GM18526 (cell line): ENCODE measurements around the gene ENTR1.

ENCODE experiments used
- POLR2A ChIP-seq: IDR thresholded peaks from 3 replicates; pipeline ENCODE4 v1.6.1; 2011; ENCODE audit not compliant: insufficient read length; ENCODE audit errors: extremely low read depth

ENTR1 gene

GRCh38 chr9:136409557-136410455, 608 bp downstream of the ENTR1 start:
- TF ChIP-seq POLR2A: no peak

- TF ChIP-seq POLR2A: no peak
Observed at GRCh38 chr9:136407911-136408310, 2.5 kb downstream of the ENTR1 start.

DNA sequence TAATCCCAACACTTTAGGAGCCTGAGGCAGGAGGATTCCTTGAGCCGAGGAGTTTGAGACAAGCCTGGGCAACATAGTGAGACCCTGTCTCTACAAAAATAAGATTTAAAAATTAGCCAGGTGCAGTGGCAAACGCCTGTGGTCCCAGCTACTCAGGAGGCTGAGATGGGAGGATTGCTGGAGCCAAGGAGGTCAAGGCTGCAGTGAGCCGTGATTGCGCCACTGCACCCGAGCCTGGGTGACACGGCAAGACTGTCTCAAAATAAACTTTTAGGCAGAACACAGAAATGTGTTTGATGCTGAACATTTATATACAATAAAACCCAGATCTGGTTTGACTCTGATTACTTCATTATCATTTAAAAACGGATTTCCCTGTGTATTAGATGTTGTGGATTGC, 4.9 kb downstream of the ENTR1 start:
- no peak for TF ChIP-seq POLR2A

GRCh38 chr9:136404801-136405136, 5.6 kb downstream of the ENTR1 start:
- TF ChIP-seq POLR2A: no peak

DNA sequence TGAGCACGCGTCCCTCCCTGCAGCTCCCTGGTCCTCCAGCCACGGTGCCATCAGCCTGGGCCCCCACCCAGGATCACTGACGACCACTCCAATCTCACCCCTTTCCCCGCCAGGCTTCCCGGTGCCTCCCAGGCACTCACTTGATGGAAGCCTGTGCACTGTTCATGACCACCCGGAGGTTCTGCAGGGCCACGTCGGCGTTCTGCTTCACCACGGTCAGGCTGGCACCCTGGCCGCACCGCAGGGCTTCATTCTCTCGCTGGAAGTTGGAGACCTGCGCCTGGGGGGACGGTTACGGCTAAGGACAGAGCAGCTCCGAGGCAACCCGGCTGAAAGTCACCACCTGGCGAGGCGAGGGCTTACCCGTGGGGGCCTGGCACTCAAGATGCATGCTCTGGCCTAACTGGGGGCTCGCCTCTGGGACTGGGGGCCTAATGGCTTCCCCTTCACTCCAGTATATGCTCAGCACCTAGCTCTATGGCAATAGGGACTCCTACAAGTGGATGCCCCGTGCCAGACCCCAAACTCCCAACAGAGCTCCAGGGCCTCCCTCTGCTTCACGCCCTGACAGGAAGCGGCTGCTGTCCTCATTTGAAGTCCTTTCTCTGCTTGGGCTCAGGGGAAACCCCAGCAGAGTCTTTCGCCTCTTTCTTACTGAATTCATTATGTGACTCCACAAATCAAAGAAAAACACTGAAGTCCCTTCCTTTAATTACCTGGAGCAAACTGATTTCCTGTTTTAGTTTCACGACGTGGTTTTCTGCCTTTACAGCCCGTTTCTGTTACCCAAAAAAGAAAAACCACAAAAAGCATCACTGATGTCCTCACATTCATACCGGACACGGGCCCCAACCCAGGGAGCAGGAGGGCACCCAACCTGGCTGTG, 6.3 kb downstream of the ENTR1 start:
- TF ChIP-seq POLR2A: peak; percentile 0

GRCh38 chr9:136403538-136403914, 6.9 kb downstream of the ENTR1 start:
- no peak for TF ChIP-seq POLR2A

- no peak for TF ChIP-seq POLR2A
Observed at GRCh38 chr9:136402067-136402466, 8.3 kb downstream of the ENTR1 start.

DNA sequence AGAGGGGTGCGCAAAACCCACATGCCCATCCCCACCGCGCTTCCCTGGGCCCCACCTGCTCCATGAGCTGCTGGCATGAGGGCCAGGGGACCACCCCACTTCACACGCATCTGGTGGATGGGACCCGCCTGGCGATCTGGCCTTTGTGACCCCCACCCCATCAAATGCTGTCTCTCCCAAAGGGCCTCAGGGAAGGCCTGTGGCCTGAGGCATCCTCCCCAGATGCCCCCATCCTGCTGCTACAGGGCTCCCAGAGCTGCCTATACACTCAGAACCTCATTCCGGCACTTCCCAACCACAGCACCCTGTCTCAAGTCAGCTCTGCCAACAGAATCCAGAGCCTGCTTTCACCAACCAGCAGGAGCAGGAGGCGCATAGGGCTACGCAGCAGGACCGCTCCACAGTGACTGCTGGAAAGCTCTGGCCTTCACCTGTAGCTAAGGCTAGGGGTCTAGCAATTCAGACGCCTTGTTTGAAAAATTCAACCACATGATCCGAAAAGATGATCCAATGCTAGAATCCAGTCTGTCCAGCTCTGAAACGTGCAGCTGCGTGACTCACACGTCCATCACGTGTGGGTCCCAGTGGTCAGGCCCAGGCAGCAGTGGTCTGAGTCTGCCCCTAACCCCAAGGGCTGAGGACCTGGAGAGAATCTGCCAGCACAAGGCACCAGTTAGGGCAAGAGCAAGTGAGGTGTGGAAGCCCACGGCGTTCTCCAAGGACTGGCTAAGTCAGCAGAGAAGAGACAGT, 9.1 kb downstream of the ENTR1 start:
- TF ChIP-seq POLR2A: no peak

- peak; percentile 85 for TF ChIP-seq POLR2A
Observed at GRCh38 chr9:136400038-136400834, 10.2 kb downstream of the ENTR1 start, which contains the start of gene SNAPC4. SNAPC4 (minus strand) TSS chr9:136400170; CDS start chr9:136398428, 1,742 bp downstream.

- TF ChIP-seq POLR2A: no peak
Observed at GRCh38 chr9:136399176-136400037, 11.0 kb downstream of the ENTR1 start.

DNA sequence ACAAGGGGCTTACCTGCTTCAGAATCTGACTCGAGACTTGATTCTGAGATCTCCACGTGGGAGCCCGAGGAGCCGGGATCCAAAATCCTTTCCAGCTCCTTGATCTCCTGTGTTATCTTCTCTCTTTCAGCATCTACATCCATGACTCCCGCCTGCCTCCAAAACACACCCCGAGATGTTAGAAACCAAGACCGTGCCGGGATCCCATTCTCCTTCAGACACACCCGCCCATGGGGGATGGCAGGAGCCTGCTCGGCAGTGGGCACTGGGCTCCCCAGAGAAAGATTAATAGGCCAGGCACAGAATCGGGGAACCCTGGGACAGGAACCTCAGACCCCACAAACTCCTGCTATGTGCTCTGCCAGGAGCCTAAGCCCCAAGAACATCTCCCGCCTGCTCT, 12.1 kb downstream of the ENTR1 start:
- no peak for TF ChIP-seq POLR2A

DNA sequence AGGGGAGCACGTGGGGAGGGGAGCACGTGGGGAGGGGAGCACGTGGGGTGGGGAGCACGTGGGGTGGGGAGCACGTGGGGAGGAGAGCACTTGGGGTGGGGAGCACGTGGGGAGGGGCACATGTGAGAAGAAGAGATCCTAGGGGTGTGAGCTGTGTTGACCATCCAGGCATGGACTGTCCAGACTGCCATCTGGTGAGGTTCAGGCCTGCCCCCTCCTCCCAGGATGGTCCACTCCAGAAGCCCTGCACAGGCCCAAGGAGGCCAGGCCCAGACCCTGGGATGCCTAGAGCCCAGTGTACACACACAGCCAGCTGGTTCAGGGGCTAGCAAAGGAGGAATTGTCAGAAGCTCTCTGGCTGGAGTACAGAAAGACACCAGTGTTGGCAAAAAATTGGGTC, 12.8 kb downstream of the ENTR1 start:
- no peak for TF ChIP-seq POLR2A

DNA sequence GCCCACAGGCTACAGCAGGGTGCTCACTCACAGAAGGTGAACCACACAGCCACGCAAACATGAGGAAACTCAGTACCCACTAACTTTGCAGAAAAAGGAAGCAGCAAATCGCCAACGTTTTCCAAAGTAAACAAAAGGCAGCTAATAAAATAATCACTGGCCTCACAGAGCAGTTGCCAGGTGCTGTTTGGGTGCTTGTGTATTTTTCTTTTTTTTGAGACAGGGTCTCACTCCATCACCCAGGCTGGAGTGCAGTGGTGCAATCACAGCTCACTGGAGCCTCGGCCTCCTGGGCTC, 14.2 kb downstream of the ENTR1 start:
- TF ChIP-seq POLR2A: no peak
